Measurements from ENCODE around the gene C16orf96. TPM values are rescaled to one million over a fixed set of nuclear protein-coding genes. Genes with fewer than 3 reads are reported as not detected.

The C16orf96 gene
- total RNA-seq, 1 donor = not detected

DNA sequence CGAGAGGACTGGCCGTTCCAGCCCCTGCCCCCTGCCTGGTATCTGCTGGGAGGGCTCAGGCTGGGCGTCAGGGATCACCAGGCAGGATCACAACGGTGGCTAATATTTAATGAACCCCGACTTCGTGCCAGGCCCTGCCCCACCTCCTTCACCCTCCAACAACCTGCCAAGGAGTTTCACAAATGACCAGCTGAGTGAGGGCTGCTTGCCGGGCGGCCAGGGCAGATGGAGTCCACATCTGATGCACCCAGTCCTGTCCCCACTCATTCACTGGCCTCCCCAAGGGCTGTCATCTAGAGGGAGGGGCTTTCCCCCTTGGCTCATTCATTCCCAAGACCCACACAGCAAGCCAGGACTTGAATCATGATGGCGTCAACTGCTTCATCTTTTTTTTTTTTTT lies 41.0 kb downstream of the C16orf96 start:
- H3K4me3 ChIP-seq (ENCODE audit: low read depth, low read length) = no peak overlapping the region
- DNase-seq (ENCODE audit: low read depth) = no peak
- TF ChIP-seq, protein P1, sequence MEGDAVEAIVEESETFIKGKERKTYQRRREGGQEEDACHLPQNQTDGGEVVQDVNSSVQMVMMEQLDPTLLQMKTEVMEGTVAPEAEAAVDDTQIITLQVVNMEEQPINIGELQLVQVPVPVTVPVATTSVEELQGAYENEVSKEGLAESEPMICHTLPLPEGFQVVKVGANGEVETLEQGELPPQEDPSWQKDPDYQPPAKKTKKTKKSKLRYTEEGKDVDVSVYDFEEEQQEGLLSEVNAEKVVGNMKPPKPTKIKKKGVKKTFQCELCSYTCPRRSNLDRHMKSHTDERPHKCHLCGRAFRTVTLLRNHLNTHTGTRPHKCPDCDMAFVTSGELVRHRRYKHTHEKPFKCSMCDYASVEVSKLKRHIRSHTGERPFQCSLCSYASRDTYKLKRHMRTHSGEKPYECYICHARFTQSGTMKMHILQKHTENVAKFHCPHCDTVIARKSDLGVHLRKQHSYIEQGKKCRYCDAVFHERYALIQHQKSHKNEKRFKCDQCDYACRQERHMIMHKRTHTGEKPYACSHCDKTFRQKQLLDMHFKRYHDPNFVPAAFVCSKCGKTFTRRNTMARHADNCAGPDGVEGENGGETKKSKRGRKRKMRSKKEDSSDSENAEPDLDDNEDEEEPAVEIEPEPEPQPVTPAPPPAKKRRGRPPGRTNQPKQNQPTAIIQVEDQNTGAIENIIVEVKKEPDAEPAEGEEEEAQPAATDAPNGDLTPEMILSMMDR (IDR thresholded peaks at IDR 0.05; ENCODE audit: insufficient read depth, low read depth, low read length) = no peak

DNA sequence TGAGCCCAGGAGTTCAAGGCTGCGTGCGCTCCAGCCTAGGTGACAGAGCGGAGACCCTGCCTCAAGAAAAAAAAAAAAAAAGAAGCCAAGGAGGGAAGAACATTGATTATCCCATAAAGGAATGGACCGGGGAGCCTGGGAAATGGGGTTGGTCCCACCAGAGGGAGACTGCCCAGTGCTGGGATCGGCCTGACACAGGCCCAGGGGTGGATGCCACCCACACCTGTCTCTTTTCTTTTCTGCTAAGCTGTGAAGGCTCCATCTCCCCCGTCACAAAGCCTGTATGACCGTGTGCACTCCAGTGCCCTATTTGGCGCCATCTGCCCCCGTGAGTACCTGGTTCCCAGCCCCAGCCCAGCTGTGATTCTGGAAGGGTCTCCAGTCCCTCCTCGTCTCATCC lies 42.9 kb downstream of the C16orf96 start:
- no peak for DNase-seq (ENCODE audit: low read depth)
- TF ChIP-seq, protein P1 (IDR thresholded peaks at IDR 0.05; ENCODE audit: insufficient read depth, low read depth, low read length) = no peak
- H3K4me3 ChIP-seq (ENCODE audit: low read depth, low read length) = no peak overlapping the region

DNA sequence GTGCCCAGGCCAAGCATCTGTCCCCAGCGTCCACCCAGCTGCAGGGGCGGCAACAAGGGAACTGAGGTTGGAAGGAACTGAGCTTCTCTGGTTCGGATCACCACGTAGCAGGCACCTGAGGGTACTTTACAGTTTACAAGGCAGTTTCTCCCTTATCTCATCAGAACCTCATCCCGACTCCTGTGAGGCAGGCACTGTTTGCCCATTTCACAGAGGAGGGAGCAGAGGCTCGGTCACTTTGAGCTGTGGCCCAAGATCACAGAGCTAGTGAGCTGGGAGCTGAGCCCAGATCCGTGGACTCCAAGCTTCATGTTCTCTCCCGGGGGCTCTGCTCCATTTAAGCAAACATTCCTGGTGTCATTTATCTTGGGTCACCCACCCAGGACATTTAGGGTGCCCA lies 43.4 kb downstream of the C16orf96 start:
- DNase-seq (ENCODE audit: low read depth) = no peak
- no peak overlapping the region for H3K4me3 ChIP-seq (ENCODE audit: low read depth, low read length)
- TF ChIP-seq, protein P1 (IDR thresholded peaks at IDR 0.05; ENCODE audit: insufficient read depth, low read depth, low read length) = no peak

DNA sequence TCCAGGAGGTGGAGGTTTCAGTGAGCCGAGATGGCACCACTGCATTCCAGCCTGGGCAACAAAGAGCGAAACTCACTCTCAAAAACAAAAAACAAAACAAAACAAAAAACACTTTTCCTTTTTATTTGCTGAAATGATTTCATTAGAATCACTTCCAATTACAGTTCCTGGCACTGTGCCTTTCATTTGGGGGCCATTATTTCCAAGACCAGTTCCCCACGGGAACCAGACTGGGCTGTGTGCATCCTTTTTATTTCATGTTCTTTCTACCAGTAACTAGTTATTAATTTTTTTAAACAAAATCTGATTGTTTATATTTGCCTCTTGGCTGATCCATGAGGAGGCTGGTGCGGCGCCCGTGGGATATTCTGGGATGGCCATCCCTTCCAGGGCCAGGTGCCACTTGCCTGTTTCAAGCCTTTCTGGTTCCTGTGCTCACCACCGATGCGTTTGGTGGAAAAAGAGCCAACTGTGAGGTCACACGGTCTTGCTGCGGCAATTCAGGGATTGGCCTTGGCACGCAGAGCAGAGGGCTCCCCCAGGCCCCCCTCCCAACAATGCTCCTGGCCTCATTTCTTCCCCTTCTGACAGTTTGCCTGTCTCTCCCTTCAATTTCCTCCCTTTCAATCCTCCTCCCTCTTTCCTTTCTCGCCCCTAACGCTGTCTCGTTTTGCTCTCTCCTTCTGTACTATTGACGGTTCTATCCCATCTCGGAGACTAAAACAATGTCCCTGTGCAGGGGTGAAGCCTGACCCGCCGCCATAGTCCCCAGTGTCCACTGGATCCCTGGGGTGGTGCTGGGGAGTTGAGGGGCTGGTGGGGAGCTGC lies 45.1 kb downstream of the C16orf96 start:
- no peak for DNase-seq (ENCODE audit: low read depth)
- TF ChIP-seq, protein P1 (IDR thresholded peaks at IDR 0.05; ENCODE audit: insufficient read depth, low read depth, low read length) = no peak
- no peak overlapping the region for H3K4me3 ChIP-seq (ENCODE audit: low read depth, low read length)

DNA sequence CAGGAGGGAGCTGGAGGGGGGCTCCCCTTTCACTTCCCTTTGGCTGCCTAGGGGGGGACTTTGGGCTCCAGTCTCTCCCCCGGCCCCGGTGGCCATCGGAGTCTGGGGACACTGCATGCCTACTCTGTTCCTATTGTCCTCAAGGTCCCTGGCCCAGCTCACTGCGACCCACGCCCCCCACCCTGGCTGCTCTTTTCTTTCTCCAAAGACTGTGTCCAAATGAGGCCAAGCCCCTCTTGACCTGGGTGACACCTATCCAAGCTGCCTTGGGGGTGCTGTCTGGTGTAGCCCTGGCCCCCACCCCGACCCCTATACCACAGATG lies 45.7 kb downstream of the C16orf96 start:
- no peak for DNase-seq (ENCODE audit: low read depth)
- H3K4me3 ChIP-seq (ENCODE audit: low read depth, low read length) = no peak overlapping the region
- TF ChIP-seq, protein P1 (IDR thresholded peaks at IDR 0.05; ENCODE audit: insufficient read depth, low read depth, low read length) = no peak

DNA sequence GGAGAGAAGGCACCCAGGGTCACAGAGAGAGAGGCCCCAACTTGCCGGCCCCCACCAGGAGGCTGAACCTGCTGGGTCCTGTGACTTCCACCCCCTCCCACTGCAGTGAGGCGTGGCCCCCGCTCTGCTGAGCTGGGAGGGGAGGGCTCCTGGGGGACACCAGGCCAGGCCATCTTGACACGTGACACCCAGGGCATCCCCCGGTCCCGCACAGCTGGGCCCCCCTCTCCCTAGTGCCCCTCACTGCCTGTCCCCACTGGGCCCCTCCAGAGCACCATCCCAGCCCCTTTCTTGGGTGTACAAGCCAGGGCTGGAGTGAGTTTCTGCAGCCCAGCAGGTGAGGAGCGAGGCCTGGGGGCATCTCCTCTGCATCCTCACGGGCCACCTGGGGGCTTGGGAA lies 46.2 kb downstream of the C16orf96 start:
- no peak overlapping the region for H3K4me3 ChIP-seq (ENCODE audit: low read depth, low read length)
- no peak for DNase-seq (ENCODE audit: low read depth)
- TF ChIP-seq, protein P1 (IDR thresholded peaks at IDR 0.05; ENCODE audit: insufficient read depth, low read depth, low read length) = no peak

All from fibroblast of villous mesenchyme (primary cell).